GM19043 (cell line): Measurements from ENCODE around the gene FAM47C.
"Not testable (repeated sequence)": the region's sequence is repeated elsewhere in the genome, so short reads cannot be mapped to it uniquely, and the experiment has no call there.

Experiments used
- ATAC-seq: cut with Tn5 transposase; IDR thresholded peaks from one replicate; pipeline ENCODE4 v1.9.1; 2021; ENCODE audit warnings: low read depth; ENCODE audit not compliant: unreplicated experiment

Gene FAM47C

GRCh38 chrX:37008182-37008581 is at the start of gene FAM47C:
Gene FAM47C, plus strand, starts transcription at chrX:37008366. Its CDS starts 45 bp downstream, at chrX:37008411.
- ATAC-seq = not testable (repeated sequence)

- ATAC-seq = no peak
Measured at GRCh38 chrX:36961590-36961989, 46.6 kb upstream of the FAM47C start.

GRCh38 chrX:36963069-36963808 is 44.9 kb upstream of the FAM47C start:
- ATAC-seq = no peak

GRCh38 chrX:36963852-36964251 is 44.3 kb upstream of the FAM47C start:
- ATAC-seq = no peak

GRCh38 chrX:36973575-36973974 is 34.6 kb upstream of the FAM47C start:
- ATAC-seq = no peak

- no peak for ATAC-seq
Measured at GRCh38 chrX:36974911-36975310, 33.3 kb upstream of the FAM47C start.

GRCh38 chrX:36978886-36979285 is 29.3 kb upstream of the FAM47C start:
- no peak for ATAC-seq

GRCh38 chrX:36983831-36984230 is 24.3 kb upstream of the FAM47C start:
- no peak for ATAC-seq

GRCh38 chrX:36985416-36986209 is 22.6 kb upstream of the FAM47C start:
- ATAC-seq = not testable (repeated sequence)

GRCh38 chrX:36986231-36986630 is 21.9 kb upstream of the FAM47C start:
- ATAC-seq = no peak

- ATAC-seq = not testable (repeated sequence)
Measured at GRCh38 chrX:36987212-36987611, 21.0 kb upstream of the FAM47C start.

GRCh38 chrX:37000140-37000539 is 8.0 kb upstream of the FAM47C start:
- no peak for ATAC-seq

GRCh38 chrX:37010496-37010895 is 2.3 kb downstream of the FAM47C start:
- no peak for ATAC-seq

GRCh38 chrX:37034260-37034659 is 26.1 kb downstream of the FAM47C start:
- ATAC-seq = not testable (repeated sequence)

GRCh38 chrX:37036674-37037220 is 28.6 kb downstream of the FAM47C start:
- ATAC-seq = not testable (repeated sequence)

- ATAC-seq = not testable (repeated sequence)
Measured at GRCh38 chrX:37038814-37039213, 30.6 kb downstream of the FAM47C start.

- not testable (repeated sequence) for ATAC-seq
Measured at GRCh38 chrX:37042956-37043885, 35.1 kb downstream of the FAM47C start.

- ATAC-seq = no peak
Measured at GRCh38 chrX:37047776-37048175, 39.6 kb downstream of the FAM47C start.

- ATAC-seq = not testable (repeated sequence)
Measured at GRCh38 chrX:37057572-37057971, 49.4 kb downstream of the FAM47C start.

- peak; percentile 71 for ATAC-seq
Measured at GRCh38 chrX:37060999-37061398, 52.8 kb downstream of the FAM47C start.
